Measurements from ENCODE around the gene BCAN.

- TF ChIP-seq, protein P1, sequence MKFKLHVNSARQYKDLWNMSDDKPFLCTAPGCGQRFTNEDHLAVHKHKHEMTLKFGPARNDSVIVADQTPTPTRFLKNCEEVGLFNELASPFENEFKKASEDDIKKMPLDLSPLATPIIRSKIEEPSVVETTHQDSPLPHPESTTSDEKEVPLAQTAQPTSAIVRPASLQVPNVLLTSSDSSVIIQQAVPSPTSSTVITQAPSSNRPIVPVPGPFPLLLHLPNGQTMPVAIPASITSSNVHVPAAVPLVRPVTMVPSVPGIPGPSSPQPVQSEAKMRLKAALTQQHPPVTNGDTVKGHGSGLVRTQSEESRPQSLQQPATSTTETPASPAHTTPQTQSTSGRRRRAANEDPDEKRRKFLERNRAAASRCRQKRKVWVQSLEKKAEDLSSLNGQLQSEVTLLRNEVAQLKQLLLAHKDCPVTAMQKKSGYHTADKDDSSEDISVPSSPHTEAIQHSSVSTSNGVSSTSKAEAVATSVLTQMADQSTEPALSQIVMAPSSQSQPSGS (IDR thresholded peaks at IDR 0.05; ENCODE audit: low read length) = no peak
- TF ChIP-seq, protein P2, sequence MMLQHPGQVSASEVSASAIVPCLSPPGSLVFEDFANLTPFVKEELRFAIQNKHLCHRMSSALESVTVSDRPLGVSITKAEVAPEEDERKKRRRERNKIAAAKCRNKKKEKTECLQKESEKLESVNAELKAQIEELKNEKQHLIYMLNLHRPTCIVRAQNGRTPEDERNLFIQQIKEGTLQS (IDR thresholded peaks at IDR 0.05; ENCODE audit: insufficient read depth, low read depth, low read length) = no peak
- no peak for TF ChIP-seq MAX (IDR thresholded peaks at IDR 0.05)
- TF ChIP-seq, protein P3, sequence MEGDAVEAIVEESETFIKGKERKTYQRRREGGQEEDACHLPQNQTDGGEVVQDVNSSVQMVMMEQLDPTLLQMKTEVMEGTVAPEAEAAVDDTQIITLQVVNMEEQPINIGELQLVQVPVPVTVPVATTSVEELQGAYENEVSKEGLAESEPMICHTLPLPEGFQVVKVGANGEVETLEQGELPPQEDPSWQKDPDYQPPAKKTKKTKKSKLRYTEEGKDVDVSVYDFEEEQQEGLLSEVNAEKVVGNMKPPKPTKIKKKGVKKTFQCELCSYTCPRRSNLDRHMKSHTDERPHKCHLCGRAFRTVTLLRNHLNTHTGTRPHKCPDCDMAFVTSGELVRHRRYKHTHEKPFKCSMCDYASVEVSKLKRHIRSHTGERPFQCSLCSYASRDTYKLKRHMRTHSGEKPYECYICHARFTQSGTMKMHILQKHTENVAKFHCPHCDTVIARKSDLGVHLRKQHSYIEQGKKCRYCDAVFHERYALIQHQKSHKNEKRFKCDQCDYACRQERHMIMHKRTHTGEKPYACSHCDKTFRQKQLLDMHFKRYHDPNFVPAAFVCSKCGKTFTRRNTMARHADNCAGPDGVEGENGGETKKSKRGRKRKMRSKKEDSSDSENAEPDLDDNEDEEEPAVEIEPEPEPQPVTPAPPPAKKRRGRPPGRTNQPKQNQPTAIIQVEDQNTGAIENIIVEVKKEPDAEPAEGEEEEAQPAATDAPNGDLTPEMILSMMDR (IDR thresholded peaks at IDR 0.05; ENCODE audit: control extremely low read depth in 1 of 3, insufficient read depth in 1 of 3, low read depth in 1 of 3, low read length in 3 of 3) = no peak
- TF ChIP-seq CHD2 (IDR thresholded peaks at IDR 0.05; ENCODE audit: low read length) = no peak
- no peak for TF ChIP-seq HDAC2 (IDR thresholded peaks at IDR 0.05; ENCODE audit: borderline replicate concordance in 1 of 2, low read depth in 2 of 2, low read length in 2 of 2)
- no peak for TF ChIP-seq CEBPB (IDR thresholded peaks at IDR 0.05; ENCODE audit: low read depth, low read length)
- TF ChIP-seq POLR2AphosphoS5 (IDR thresholded peaks at IDR 0.05; ENCODE audit: low read depth, low read length) = no peak
- TF ChIP-seq CBX8 (IDR thresholded peaks at IDR 0.05; ENCODE audit: borderline replicate concordance, low read depth, low read length) = no peak
- no peak for TF ChIP-seq FOSL1 (IDR thresholded peaks at IDR 0.05; ENCODE audit: insufficient read depth, low read depth, low read length)
Measured at GRCh38 chr1:156640842-156641706, 843 bp upstream of the BCAN start.

All from H1 (cell line).